ENCODE measurements around the gene COX6B1.

- TF ChIP-seq POLR2AphosphoS5 (IDR thresholded peaks at IDR 0.05) (no peak), CTCF (IDR thresholded peaks at IDR 0.05) (no peak)
These were observed 7.5 kb downstream of the COX6B1 start for GRCh38 chr19:35655600-35655999.

Data from suprapubic skin (tissue), 3 donors.